Measurements from ENCODE around the gene LRRK1.

The LRRK1 gene

GRCh38 chr15:101047301-101047781 is 128.2 kb downstream of the LRRK1 start:
- DNase-seq = no peak

GRCh38 chr15:101048176-101048575 is 129.0 kb downstream of the LRRK1 start:
- no peak for DNase-seq

- no peak for DNase-seq
Observed at GRCh38 chr15:101048581-101049030, 129.4 kb downstream of the LRRK1 start.

GRCh38 chr15:101049282-101049681 is 130.1 kb downstream of the LRRK1 start:
- no peak for DNase-seq

- no peak for DNase-seq
Observed at GRCh38 chr15:101049856-101050622, 130.9 kb downstream of the LRRK1 start.

GRCh38 chr15:101050623-101051290 is 131.6 kb downstream of the LRRK1 start:
- no peak for DNase-seq

- DNase-seq = no peak
Observed at GRCh38 chr15:101051291-101052030, 132.3 kb downstream of the LRRK1 start.

GRCh38 chr15:101052031-101052620 is 133.0 kb downstream of the LRRK1 start:
- DNase-seq = no peak

GRCh38 chr15:101052681-101053121 is 133.5 kb downstream of the LRRK1 start:
- no peak for DNase-seq

- no peak for DNase-seq
Observed at GRCh38 chr15:101053261-101053660, 134.1 kb downstream of the LRRK1 start.

GRCh38 chr15:101054116-101054515 is 135.0 kb downstream of the LRRK1 start:
- no peak for DNase-seq

GRCh38 chr15:101054991-101055390 is 135.8 kb downstream of the LRRK1 start:
- no peak for DNase-seq

- DNase-seq = no peak
Observed at GRCh38 chr15:101055411-101055810, 136.3 kb downstream of the LRRK1 start.

- DNase-seq = no peak
Observed at GRCh38 chr15:101056366-101057334, 137.5 kb downstream of the LRRK1 start.

- DNase-seq = no peak
Observed at GRCh38 chr15:101057841-101058407, 138.8 kb downstream of the LRRK1 start.

GRCh38 chr15:101058735-101059134 is 139.6 kb downstream of the LRRK1 start:
- no peak for DNase-seq

- DNase-seq = no peak
Observed at GRCh38 chr15:101059381-101060341, 140.5 kb downstream of the LRRK1 start.

- no peak for DNase-seq
Observed at GRCh38 chr15:101060576-101061551, 141.7 kb downstream of the LRRK1 start.

GRCh38 chr15:101062063-101062462 is 142.9 kb downstream of the LRRK1 start:
- no peak for DNase-seq

Data from activated naive CD4-positive, alpha-beta T cell treated with anti-CD3 and anti-CD28 coated beads, Interleukin-2, amount 50 U/mL, for 16 hours (primary cell).